Suprapubic skin (tissue), 4 donors: ENCODE data around the gene IMPA2. TPM values are rescaled to one million over a fixed set of nuclear protein-coding genes. Genes with fewer than 3 reads are reported as not detected.
"Not testable (repeated sequence)": the region's sequence is repeated elsewhere in the genome, so short reads cannot be mapped to it uniquely, and the experiment has no call there.

Source experiments
- DNase-seq, 2 donors: peaks; one replicate each; pipeline ENCODE4 v3.0.0-alpha.2; 2019; ENCODE audit warnings: low spot score in 2 of 2
- H3K27ac ChIP-seq: fragments of 200-600 bp; sonication (generic); one replicate; pipeline ENCODE4 v1.5.1; 2019
- H3K27me3 ChIP-seq: fragments of 200-600 bp; sonication (generic); one replicate; pipeline ENCODE4 v1.5.1; 2019
- H3K36me3 ChIP-seq: fragments of 200-600 bp; sonication (generic); one replicate; pipeline ENCODE4 v1.5.1; 2019
- H3K4me1 ChIP-seq: fragments of 200-600 bp; sonication (generic); one replicate; pipeline ENCODE4 v1.5.1; 2019
- H3K4me3 ChIP-seq: fragments of 200-600 bp; sonication (generic); one replicate; pipeline ENCODE4 v1.5.1; 2019; ENCODE audit warnings: mild to moderate bottlenecking
- H3K9me3 ChIP-seq: fragments of 200-600 bp; sonication (generic); one replicate; pipeline ENCODE4 v1.5.1; 2019
- EP300 ChIP-seq: sonication (generic); formaldehyde crosslinking; IDR thresholded peaks from one replicate; pipeline ENCODE4 v1.6.1; 2017; ENCODE audit warnings: antibody characterized with exemption
- POLR2A ChIP-seq, 2 donors: fragments of 450-650 bp; IDR thresholded peaks; one replicate each; pipeline ENCODE4 v1.6.1; 2017; ENCODE audit warnings: antibody characterized with exemption in 2 of 2, mild to moderate bottlenecking in 2 of 2, moderate library complexity in 2 of 2
- POLR2AphosphoS5 ChIP-seq, 3 donors: sonication (generic); formaldehyde crosslinking; IDR thresholded peaks; one replicate each; pipeline ENCODE4 v1.6.1; 2017; ENCODE audit warnings: antibody characterized with exemption in 3 of 3
- WGBS: methylation state at CpG from one replicate; pipeline ENCODE4 v1.1.5; 2018; 5-methylcytosine and 5-hydroxymethylcytosine counted together
- total RNA-seq, 4 donors: library from RNA; depleted of rRNA; stranded (reverse); fragments of >200 nt; gene quantifications; one replicate each; pipeline ENCODE4 v1.1.0, GENCODE V29; 2016
- TF ChIP-seq, protein P1 (sequence below), 2 donors: fragments of 200-600 bp in 1 of 2; fragments of 450-650 bp in 1 of 2; sonication (generic) in 1 of 2; IDR thresholded peaks; one replicate each; pipeline ENCODE4 v1.5.1; 2016 to 2019; ENCODE audit warnings: antibody characterized with exemption in 2 of 2, mild to moderate bottlenecking in 1 of 2, moderate library complexity in 1 of 2

Gene IMPA2
- total RNA-seq, 4 donors from 2014 or later: 234 to 396 (median 363) TPM

DNA sequence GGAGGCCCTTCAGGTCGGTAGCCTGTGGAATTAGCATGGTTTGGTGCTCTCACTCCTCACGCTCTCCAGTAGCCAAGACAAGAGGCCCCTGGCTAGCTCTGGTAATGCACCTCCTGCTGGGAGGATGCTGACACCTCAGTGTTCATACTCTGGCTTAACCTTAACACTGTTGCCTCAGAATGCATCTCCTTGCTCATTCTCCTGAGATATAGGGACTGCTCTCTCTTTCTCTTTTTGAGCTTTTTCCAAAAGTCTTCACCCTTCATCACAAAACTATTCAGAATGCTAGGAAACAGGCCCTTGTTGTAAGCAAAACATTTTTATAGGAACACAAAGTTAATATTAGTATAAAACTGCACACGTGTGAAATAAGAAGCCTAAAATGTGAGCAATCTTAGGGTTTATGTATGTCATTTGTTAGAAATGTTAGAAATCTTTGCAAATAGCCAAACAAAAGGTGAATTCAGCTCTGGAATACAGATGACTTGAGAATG, 17.3 kb upstream of the IMPA2 start:
- no peak for DNase-seq
- Histone ChIP-seq H3K27ac (no peak overlapping the region), H3K36me3 (no peaks in the 10 kb centered on the region), H3K4me3 (no peak overlapping the region), H3K27me3 (no peaks in the 10 kb centered on the region), H3K4me1 (peaks cover 15% of the 10 kb centered on the region), H3K9me3 (no peaks in the 10 kb centered on the region)
- TF ChIP-seq POLR2A (IDR thresholded peaks at IDR 0.05) (no peak), POLR2AphosphoS5 (IDR thresholded peaks at IDR 0.05) (no peak), EP300 (peak; percentile 16)
- TF ChIP-seq, protein P1, sequence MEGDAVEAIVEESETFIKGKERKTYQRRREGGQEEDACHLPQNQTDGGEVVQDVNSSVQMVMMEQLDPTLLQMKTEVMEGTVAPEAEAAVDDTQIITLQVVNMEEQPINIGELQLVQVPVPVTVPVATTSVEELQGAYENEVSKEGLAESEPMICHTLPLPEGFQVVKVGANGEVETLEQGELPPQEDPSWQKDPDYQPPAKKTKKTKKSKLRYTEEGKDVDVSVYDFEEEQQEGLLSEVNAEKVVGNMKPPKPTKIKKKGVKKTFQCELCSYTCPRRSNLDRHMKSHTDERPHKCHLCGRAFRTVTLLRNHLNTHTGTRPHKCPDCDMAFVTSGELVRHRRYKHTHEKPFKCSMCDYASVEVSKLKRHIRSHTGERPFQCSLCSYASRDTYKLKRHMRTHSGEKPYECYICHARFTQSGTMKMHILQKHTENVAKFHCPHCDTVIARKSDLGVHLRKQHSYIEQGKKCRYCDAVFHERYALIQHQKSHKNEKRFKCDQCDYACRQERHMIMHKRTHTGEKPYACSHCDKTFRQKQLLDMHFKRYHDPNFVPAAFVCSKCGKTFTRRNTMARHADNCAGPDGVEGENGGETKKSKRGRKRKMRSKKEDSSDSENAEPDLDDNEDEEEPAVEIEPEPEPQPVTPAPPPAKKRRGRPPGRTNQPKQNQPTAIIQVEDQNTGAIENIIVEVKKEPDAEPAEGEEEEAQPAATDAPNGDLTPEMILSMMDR (IDR thresholded peaks at IDR 0.05): no peak
- WGBS: 64% methylated on average over 3 of the region's 3 CpGs

DNA sequence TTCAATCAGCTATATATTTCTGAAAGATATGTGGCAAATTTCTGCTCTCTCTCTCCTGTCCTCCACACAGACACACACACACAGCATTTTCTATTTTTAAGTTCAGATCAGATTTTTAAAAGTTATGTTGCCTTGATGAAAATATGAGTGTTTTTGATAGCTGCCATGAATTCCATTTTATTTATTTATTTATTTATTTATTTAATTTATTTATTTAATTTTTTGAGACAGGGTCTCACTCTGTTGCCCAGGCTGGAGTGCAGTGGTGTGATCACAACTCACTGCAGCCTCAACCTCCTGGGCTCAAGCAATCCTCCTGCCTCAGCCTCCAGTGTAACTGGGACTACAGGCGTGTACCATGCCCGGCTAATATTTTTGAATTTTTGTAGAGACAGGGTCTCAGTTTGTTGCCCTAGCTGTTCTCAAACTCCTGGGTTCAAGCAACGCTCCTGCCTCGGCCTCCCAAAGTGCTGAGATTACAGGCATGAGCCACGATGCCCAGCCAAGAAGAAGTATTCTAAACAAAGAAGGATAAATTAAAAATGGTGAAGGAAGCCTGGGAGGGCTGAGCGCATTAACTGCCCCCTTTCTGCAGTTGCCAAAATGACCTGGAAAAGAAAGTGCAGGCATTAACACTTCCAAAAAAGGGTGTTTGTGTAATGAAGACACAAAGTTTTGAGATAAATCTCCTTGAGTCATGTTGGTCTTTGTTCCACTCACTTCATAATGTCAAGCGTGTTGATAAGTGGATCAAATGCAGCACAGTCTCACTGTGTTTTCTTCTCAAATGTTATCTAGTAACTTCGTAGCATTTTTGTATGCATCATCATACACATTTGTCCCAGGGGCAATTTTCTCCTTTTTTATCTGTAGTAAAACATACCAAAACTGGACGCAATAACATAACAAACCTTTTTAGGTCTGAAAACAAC, 11.1 kb upstream of the IMPA2 start:
- Histone ChIP-seq H3K9me3 (no peaks in the 10 kb centered on the region), H3K27ac (no peak overlapping the region), H3K4me3 (no peak overlapping the region), H3K27me3 (no peaks in the 10 kb centered on the region), H3K36me3 (no peaks in the 10 kb centered on the region), H3K4me1 (no peaks in the 10 kb centered on the region)
- TF ChIP-seq POLR2AphosphoS5 (IDR thresholded peaks at IDR 0.05): no peak
- no peak for TF ChIP-seq EP300
- TF ChIP-seq, protein P1 (IDR thresholded peaks at IDR 0.05): no peak
- TF ChIP-seq POLR2A (IDR thresholded peaks at IDR 0.05): no peak
- 89% methylated on average over 9 of the region's 9 CpGs for WGBS
- DNase-seq: no peak

DNA sequence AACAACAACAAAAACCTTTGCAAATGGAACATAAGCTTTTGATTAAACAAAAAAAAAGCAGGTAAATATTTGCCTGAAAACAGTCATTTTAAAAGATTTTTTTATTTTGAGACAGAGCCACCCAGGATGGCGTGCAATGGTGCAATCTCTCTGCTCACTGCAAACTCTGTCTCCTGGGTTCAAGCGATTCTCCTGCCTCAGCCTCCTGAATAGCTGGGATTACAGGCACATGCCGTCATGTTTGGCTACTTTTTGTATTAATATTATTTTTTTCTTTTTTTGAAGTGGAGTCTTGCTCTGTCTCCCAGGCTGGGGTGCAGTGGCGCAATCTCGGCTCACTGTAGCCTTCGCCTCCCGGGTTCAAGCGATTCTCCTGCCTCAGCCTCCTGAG, 10.5 kb upstream of the IMPA2 start:
- 94% methylated on average over 8 of the region's 8 CpGs for WGBS
- not testable (repeated sequence) for H3K27ac ChIP-seq, H3K9me3 ChIP-seq, H3K4me3 ChIP-seq, H3K36me3 ChIP-seq, DNase-seq, H3K27me3 ChIP-seq, H3K4me1 ChIP-seq

DNA sequence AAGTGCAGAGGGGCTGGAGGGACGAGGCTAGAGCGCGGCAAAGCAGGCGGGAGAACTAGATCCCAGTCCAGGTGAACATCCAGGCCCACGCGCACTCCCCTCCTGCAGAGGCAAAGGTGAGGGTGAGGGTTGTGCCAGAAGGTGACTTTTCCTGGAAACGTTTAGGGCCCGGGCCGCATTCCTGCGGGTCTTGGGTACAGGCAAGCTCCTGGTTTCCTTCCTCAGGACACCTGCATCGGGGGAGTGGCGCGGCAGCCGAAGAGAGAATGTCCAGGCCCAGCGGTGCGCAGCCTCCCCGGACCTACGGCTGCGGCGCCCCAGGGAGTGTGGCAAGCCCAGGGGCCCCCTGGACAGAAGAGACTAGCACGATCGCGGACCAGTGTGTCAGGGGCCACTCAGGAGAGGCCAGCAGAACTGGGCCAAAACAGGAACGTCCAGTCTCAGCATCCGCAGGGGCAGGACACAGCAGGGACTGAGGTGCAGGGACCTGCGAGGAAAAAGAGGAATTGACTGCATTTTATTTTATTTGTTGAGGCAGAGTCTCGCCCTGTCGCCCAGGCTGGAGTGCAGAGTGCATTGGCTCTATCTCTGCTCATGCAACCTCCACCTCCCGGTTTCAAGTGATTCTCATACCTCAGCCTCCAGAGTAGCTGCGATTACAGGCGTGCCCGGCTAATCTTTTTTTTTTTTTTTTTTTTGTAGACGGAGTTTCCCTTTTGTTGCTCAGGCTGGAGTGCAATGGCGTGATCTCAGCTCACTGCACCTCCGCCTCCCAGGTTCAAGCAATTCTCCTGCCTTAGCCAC, 8.7 kb upstream of the IMPA2 start:
- DNase-seq: peak in 1 of 2 donors; percentile 50
- H3K4me1 ChIP-seq: no peaks in the 10 kb centered on the region
- WGBS: 75% methylated on average over 19 of the region's 35 CpGs
- no peaks in the 10 kb centered on the region for H3K9me3 ChIP-seq
- no peaks in the 10 kb centered on the region for H3K27me3 ChIP-seq
- TF ChIP-seq POLR2AphosphoS5 (IDR thresholded peaks at IDR 0.05) (no peak), EP300 (no peak), POLR2A (IDR thresholded peaks at IDR 0.05) (no peak)
- TF ChIP-seq, protein P1 (IDR thresholded peaks at IDR 0.05): no peak
- H3K27ac ChIP-seq: no peak overlapping the region
- H3K4me3 ChIP-seq: no peak overlapping the region
- H3K36me3 ChIP-seq: no peaks in the 10 kb centered on the region

DNA sequence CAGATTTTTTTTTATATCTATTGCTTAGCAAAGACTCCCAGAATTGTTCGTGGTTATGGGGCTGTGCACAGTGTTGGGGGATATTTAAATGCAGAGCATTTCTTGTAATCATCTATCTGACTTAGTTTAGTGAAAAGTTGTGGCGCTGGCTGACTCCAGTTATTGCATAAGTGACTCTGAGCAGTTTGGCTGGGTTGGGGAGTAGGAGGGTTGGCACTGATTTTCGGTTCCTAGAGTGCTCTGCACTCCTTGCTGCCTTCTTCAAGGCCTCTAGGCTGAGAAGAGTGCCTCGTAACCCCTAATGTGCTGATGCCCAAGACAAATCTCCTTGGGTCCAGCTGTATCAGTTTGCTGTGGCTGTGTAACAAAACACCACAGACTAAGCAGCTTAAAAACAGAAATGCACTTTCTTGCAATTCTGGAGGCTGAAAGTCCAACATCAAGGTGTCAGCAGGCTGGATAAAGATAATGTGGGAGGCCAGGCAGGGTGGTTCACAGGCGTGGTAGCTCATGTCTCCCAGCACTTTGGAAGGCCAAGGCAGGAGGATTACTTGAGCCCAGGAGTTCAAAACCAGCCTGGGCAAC, 6.5 kb upstream of the IMPA2 start:
- no peak overlapping the region for H3K4me3 ChIP-seq
- no peaks in the 10 kb centered on the region for H3K9me3 ChIP-seq
- peak in 1 of 2 donors; percentile 52 for DNase-seq
- TF ChIP-seq, protein P1 (IDR thresholded peaks at IDR 0.05): no peak
- TF ChIP-seq POLR2A (IDR thresholded peaks at IDR 0.05) (no peak), POLR2AphosphoS5 (IDR thresholded peaks at IDR 0.05) (no peak)
- no peaks in the 10 kb centered on the region for H3K36me3 ChIP-seq
- no peak overlapping the region for H3K27ac ChIP-seq
- no peaks in the 10 kb centered on the region for H3K27me3 ChIP-seq
- 68% methylated on average over 5 of the region's 5 CpGs for WGBS
- H3K4me1 ChIP-seq: peaks cover 2% of the 10 kb centered on the region
